Neural crest cell (in vitro differentiated cells): ENCODE data around the gene NRXN3. TPM values are rescaled to one million over a fixed set of nuclear protein-coding genes. Genes with fewer than 3 reads are reported as not detected.

ENCODE experiments used
- DNase-seq: peaks from one replicate; pipeline ENCODE4 v3.0.0; 2021; ENCODE audit warnings: low read depth, mixed read lengths, low spot score
- H3K27ac Mint-ChIP-seq: one replicate; pipeline ENCODE4 v1.8.0; 2021; ENCODE audit warnings: mild to moderate bottlenecking, mixed read lengths; ENCODE audit not compliant: unreplicated experiment
- H3K27me3 Mint-ChIP-seq: 2 replicates; pipeline ENCODE4 v1.8.0; 2021; ENCODE audit warnings: low read depth, mild to moderate bottlenecking, mixed read lengths
- H3K36me3 Mint-ChIP-seq: 2 replicates; pipeline ENCODE4 v1.8.0; 2021; ENCODE audit warnings: low read depth, mild to moderate bottlenecking, mixed read lengths
- H3K4me1 Mint-ChIP-seq: 2 replicates; pipeline ENCODE4 v1.8.0; 2021; ENCODE audit warnings: mixed read lengths
- H3K4me3 Mint-ChIP-seq: one replicate; pipeline ENCODE4 v1.8.0; 2021; ENCODE audit warnings: mild to moderate bottlenecking, mixed read lengths
- H3K9me3 Mint-ChIP-seq: 2 replicates; pipeline ENCODE4 v1.8.0; 2021; ENCODE audit warnings: mixed read lengths
- CTCF ChIP-seq: fragments of 200-600 bp; sonication (generic); conservative IDR thresholded peaks from 2 replicates; pipeline ENCODE4 v1.5.0; 2021; ENCODE audit warnings: antibody characterized with exemption, mild to moderate bottlenecking
- total RNA-seq: library from RNA; stranded (reverse); gene quantifications from 2 replicates; pipeline ENCODE4 v1.2.1, GENCODE V29; 2021

The NRXN3 gene
- total RNA-seq, 1 donor from 2014 or later: 2.5 TPM

- Mint-ChIP-seq H3K9me3 (peaks cover 9% of the 10 kb centered on the region), H3K4me3 (no peak overlapping the region), H3K4me1 (peaks cover 28% of the 10 kb centered on the region), H3K27ac (no peak overlapping the region), H3K27me3 (no peaks in the 10 kb centered on the region), H3K36me3 (no peaks in the 10 kb centered on the region)
- DNase-seq: no peak
- TF ChIP-seq CTCF: no peak
Observed at GRCh38 chr14:78637908-78638475, 467.8 kb downstream of the NRXN3 start.

GRCh38 chr14:78638926-78639325, 468.8 kb downstream of the NRXN3 start:
- H3K27ac Mint-ChIP-seq: no peak overlapping the region
- H3K36me3 Mint-ChIP-seq: no peaks in the 10 kb centered on the region

GRCh38 chr14:78644824-78645559, 474.8 kb downstream of the NRXN3 start:
- Mint-ChIP-seq H3K27ac (peak overlapping the region; percentile 63), H3K9me3 (peaks cover 4% of the 10 kb centered on the region), H3K27me3 (no peaks in the 10 kb centered on the region), H3K4me1 (no peaks in the 10 kb centered on the region), H3K4me3 (no peak overlapping the region), H3K36me3 (no peaks in the 10 kb centered on the region)
- DNase-seq: no peak
- TF ChIP-seq CTCF: no peak

More at GRCh38 chr14:78638926-78639325, 468.8 kb downstream of the NRXN3 start:
- H3K4me3 Mint-ChIP-seq: no peak overlapping the region
- no peak for TF ChIP-seq CTCF
- no peaks in the 10 kb centered on the region for H3K27me3 Mint-ChIP-seq
- H3K4me1 Mint-ChIP-seq: peaks cover 20% of the 10 kb centered on the region
- no peak for DNase-seq
- peaks cover 7% of the 10 kb centered on the region for H3K9me3 Mint-ChIP-seq

- no peak overlapping the region for H3K4me3 Mint-ChIP-seq
- no peak for TF ChIP-seq CTCF
- H3K27me3 Mint-ChIP-seq: no peaks in the 10 kb centered on the region
- H3K36me3 Mint-ChIP-seq: no peaks in the 10 kb centered on the region
- peaks cover 3% of the 10 kb centered on the region for H3K9me3 Mint-ChIP-seq
- H3K4me1 Mint-ChIP-seq: peaks cover 25% of the 10 kb centered on the region
- no peak overlapping the region for H3K27ac Mint-ChIP-seq
- DNase-seq: no peak
Observed at GRCh38 chr14:78652727-78653126, 482.6 kb downstream of the NRXN3 start.

GRCh38 chr14:78653173-78653572, 483.0 kb downstream of the NRXN3 start:
- no peak for DNase-seq
- Mint-ChIP-seq H3K27me3 (no peaks in the 10 kb centered on the region), H3K4me1 (peaks cover 25% of the 10 kb centered on the region), H3K9me3 (peaks cover 3% of the 10 kb centered on the region), H3K4me3 (no peak overlapping the region), H3K36me3 (no peaks in the 10 kb centered on the region), H3K27ac (no peak overlapping the region)
- TF ChIP-seq CTCF: no peak
